ENCODE results near the gene UBL3. TPM values are rescaled to one million over a fixed set of nuclear protein-coding genes. Genes with fewer than 3 reads are reported as not detected.

UBL3 gene
- polyA plus RNA-seq, 1 of the 3 experiments (the other 2 are of a cell fraction), result 5.8 TPM

DNA sequence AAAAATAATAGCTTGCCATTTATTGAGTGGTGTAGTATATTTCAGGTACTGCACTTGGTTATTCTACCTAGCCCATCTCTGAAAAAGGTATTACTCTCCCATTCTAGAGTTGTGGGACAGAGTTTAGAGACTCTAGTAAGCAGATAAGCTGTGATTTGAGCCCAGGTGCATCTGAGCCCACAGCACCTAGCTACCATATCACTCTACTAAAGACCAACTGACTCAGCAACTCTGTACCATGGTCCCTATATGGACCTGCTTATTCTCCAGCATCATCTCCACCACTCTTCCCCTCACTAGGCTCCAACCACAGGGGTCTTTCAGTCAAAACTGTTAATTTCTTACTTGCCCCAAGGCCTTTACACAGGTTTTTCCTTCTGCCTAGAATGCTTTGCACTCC lies 64.4 kb downstream of the UBL3 start:
- peaks cover 13% of the 10 kb centered on the region; the same call in 1 of the 2 replicates for H3K79me2 ChIP-seq (ENCODE audit: insufficient read depth)
- no peaks in the 10 kb centered on the region for H4K20me1 ChIP-seq (ENCODE audit: insufficient read depth)
- no peak for TF ChIP-seq YY1 (IDR thresholded peaks at IDR 0.05; ENCODE audit: low read depth)
- no peak for TF ChIP-seq GABPA (IDR thresholded peaks at IDR 0.05; ENCODE audit: low read depth)
- TF ChIP-seq, protein P1, sequence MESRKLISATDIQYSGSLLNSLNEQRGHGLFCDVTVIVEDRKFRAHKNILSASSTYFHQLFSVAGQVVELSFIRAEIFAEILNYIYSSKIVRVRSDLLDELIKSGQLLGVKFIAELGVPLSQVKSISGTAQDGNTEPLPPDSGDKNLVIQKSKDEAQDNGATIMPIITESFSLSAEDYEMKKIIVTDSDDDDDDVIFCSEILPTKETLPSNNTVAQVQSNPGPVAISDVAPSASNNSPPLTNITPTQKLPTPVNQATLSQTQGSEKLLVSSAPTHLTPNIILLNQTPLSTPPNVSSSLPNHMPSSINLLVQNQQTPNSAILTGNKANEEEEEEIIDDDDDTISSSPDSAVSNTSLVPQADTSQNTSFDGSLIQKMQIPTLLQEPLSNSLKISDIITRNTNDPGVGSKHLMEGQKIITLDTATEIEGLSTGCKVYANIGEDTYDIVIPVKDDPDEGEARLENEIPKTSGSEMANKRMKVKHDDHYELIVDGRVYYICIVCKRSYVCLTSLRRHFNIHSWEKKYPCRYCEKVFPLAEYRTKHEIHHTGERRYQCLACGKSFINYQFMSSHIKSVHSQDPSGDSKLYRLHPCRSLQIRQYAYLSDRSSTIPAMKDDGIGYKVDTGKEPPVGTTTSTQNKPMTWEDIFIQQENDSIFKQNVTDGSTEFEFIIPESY (IDR thresholded peaks at IDR 0.05; ENCODE audit: borderline replicate concordance, low read depth), result no peak
- TF ChIP-seq MXI1 (IDR thresholded peaks at IDR 0.05; ENCODE audit: low read depth, low read length), result no peak
- TF ChIP-seq, protein P2, sequence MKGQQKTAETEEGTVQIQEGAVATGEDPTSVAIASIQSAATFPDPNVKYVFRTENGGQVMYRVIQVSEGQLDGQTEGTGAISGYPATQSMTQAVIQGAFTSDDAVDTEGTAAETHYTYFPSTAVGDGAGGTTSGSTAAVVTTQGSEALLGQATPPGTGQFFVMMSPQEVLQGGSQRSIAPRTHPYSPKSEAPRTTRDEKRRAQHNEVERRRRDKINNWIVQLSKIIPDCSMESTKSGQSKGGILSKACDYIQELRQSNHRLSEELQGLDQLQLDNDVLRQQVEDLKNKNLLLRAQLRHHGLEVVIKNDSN (IDR thresholded peaks at IDR 0.05; ENCODE audit: borderline replicate concordance, low read depth), result no peak
- no peak for TF ChIP-seq MEF2A (IDR thresholded peaks at IDR 0.05; ENCODE audit: borderline replicate concordance, low read depth)
- TF ChIP-seq TCF12 (IDR thresholded peaks at IDR 0.05), result no peak
- TF ChIP-seq TEAD4 (IDR thresholded peaks at IDR 0.05; ENCODE audit: borderline replicate concordance, insufficient read depth), result no peak
- TF ChIP-seq CHD2 (IDR thresholded peaks at IDR 0.05; ENCODE audit: low read length, partially characterized antibody), result no peak
- TF ChIP-seq, protein P3, sequence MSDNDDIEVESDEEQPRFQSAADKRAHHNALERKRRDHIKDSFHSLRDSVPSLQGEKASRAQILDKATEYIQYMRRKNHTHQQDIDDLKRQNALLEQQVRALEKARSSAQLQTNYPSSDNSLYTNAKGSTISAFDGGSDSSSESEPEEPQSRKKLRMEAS (IDR thresholded peaks at IDR 0.05; ENCODE audit: low read depth), result no peak
- no peak for TF ChIP-seq ELF1 (IDR thresholded peaks at IDR 0.05)
- no peak for TF ChIP-seq RFX5 (IDR thresholded peaks at IDR 0.05; ENCODE audit: low read length)
- TF ChIP-seq NFIC (IDR thresholded peaks at IDR 0.05; ENCODE audit: borderline replicate concordance), result no peak
- no peak for TF ChIP-seq FOXM1 (IDR thresholded peaks at IDR 0.05; ENCODE audit: low read depth)
- TF ChIP-seq, protein P4, sequence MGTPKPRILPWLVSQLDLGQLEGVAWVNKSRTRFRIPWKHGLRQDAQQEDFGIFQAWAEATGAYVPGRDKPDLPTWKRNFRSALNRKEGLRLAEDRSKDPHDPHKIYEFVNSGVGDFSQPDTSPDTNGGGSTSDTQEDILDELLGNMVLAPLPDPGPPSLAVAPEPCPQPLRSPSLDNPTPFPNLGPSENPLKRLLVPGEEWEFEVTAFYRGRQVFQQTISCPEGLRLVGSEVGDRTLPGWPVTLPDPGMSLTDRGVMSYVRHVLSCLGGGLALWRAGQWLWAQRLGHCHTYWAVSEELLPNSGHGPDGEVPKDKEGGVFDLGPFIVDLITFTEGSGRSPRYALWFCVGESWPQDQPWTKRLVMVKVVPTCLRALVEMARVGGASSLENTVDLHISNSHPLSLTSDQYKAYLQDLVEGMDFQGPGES (IDR thresholded peaks at IDR 0.05; ENCODE audit: low read depth, low read length), result no peak
- no peak for TF ChIP-seq TAF1 (IDR thresholded peaks at IDR 0.05; ENCODE audit: borderline replicate concordance, low read depth, low read length)
- no peaks in the 10 kb centered on the region for H3K36me3 ChIP-seq (replicated peaks in 1 of 2; ENCODE audit: control insufficient read depth in 1 of 2, insufficient read depth in 2 of 2, low read length in 1 of 2)
- H3K27ac ChIP-seq (ENCODE audit: low read depth in 2 of 2, low read length in 1 of 2), result no peak overlapping the region
- CTCF ChIA-PET, result interaction anchor here (0.7 to 2.6 kb wide), 3 partner anchors 15 to 329 kb away, joined by 3 to 13 read pairs (median 3); no protein-coding TSS in a partner anchor
- H3K4me3 ChIP-seq (ENCODE audit: low read depth in 2 of 2, low read length in 1 of 2), result no peak overlapping the region
- H3K4me2 ChIP-seq, result no peak overlapping the region
- H3F3A ChIP-seq (replicated peaks; ENCODE audit: insufficient read depth), result no peaks in the 10 kb centered on the region
- DNase-seq, result no peak
- H2AFZ ChIP-seq (ENCODE audit: low read depth), result no peak overlapping the region
- H3K9me2 ChIP-seq, result no peaks in the 10 kb centered on the region
- POLR2A ChIA-PET, result no interaction called here
- H3K4me1 ChIP-seq (ENCODE audit: control insufficient read depth in 1 of 2, insufficient read depth in 2 of 2, low read depth in 1 of 2, low read length in 1 of 2), result no peaks in the 10 kb centered on the region; a peak in 2 of 4 replicates
- H3K9me3 ChIP-seq, result no peaks in the 10 kb centered on the region
- H3K27me3 ChIP-seq (ENCODE audit: insufficient read depth), result no peaks in the 10 kb centered on the region
- H3K9ac ChIP-seq, result no peak overlapping the region

Data from SK-N-SH (cell line).